Breast epithelium (tissue), 4 donors: Measurements from ENCODE around the gene HASPIN. TPM values are rescaled to one million over a fixed set of nuclear protein-coding genes. Genes with fewer than 3 reads are reported as not detected.

Experiments used
- DNase-seq, 2 donors: peaks; one replicate each; pipeline ENCODE4 v3.0.0-alpha.2; 2019; ENCODE audit warnings: low spot score in 2 of 2
- H3K27ac ChIP-seq, 2 donors: fragments of 200-600 bp; sonication (generic) in 1 of 2; one replicate each; pipeline ENCODE4 v1.5.1; 2016 to 2019; ENCODE audit warnings: mild to moderate bottlenecking in 1 of 2
- H3K27me3 ChIP-seq, 2 donors: fragments of 200-600 bp; sonication (generic) in 1 of 2; one replicate each; pipeline versions ENCODE4 v1.5.1 to v1.6.0; 2017 to 2019; ENCODE audit warnings: control low read depth in 1 of 2, mild to moderate bottlenecking in 1 of 2
- H3K36me3 ChIP-seq: fragments of 200-600 bp; one replicate; pipeline ENCODE4 v1.5.1; 2019
- H3K4me1 ChIP-seq, 2 donors: fragments of 200-600 bp; sonication (generic); one replicate each; pipeline ENCODE4 v1.5.1; 2016 to 2019; ENCODE audit warnings: control low read depth in 1 of 2
- H3K4me3 ChIP-seq, 3 donors: fragments of 200-600 bp; sonication (generic); 1 replicate in 2 of 3; 2 replicates in 1 of 3; pipeline ENCODE4 v1.5.1; 2016 to 2019; ENCODE audit warnings: mild to moderate bottlenecking in 3 of 3, moderate library complexity in 2 of 3
- H3K9me3 ChIP-seq, 2 donors: fragments of 200-600 bp; sonication (generic) in 1 of 2; one replicate each; pipeline ENCODE4 v1.5.1; 2016 to 2019; ENCODE audit warnings: control low read depth in 1 of 2
- CTCF ChIP-seq, 3 donors: fragments of 450-650 bp; IDR thresholded peaks; one replicate each; pipeline ENCODE4 v1.5.1; 2016 to 2017; ENCODE audit warnings: antibody characterized with exemption in 3 of 3, mild to moderate bottlenecking in 3 of 3, moderate library complexity in 3 of 3
- POLR2A ChIP-seq: fragments of 450-650 bp; IDR thresholded peaks from one replicate; pipeline ENCODE4 v1.6.1; 2016; ENCODE audit warnings: antibody characterized with exemption, mild to moderate bottlenecking, moderate library complexity
- POLR2AphosphoS5 ChIP-seq, 3 donors: sonication (generic); formaldehyde crosslinking; IDR thresholded peaks; one replicate each; pipeline ENCODE4 v1.6.1; 2017; ENCODE audit warnings: antibody characterized with exemption in 3 of 3
- intact Hi-C: fragments of 100-400 bp; cut with DNase I; formaldehyde crosslinking; loops from one replicate; pipeline ENCODE4 v1.15.1; 2023; ENCODE audit warnings: low total_unique reads
- total RNA-seq, 3 donors: library from RNA; depleted of rRNA; stranded (reverse); fragments of >200 nt; gene quantifications; one replicate each; pipeline ENCODE4 v1.1.0, GENCODE V29; 2016

Gene HASPIN
- total RNA-seq, 3 donors from 2014 or later, result 0.29 to 0.48 (median 0.33) TPM

GRCh38 chr17:3762922-3763776 lies 39.4 kb downstream of the HASPIN start:
- DNase-seq, result no peak
- no peak overlapping the region for H3K4me3 ChIP-seq
- H3K36me3 ChIP-seq, result no peaks in the 10 kb centered on the region
- H3K9me3 ChIP-seq, result peaks cover 5 to 11% of the 10 kb centered on the region in 2 donors
- intact Hi-C loops, result loop anchor here (5.0 kb wide), 1 partner anchor 744 kb away; no protein-coding TSS in a partner anchor
- TF ChIP-seq CTCF (IDR thresholded peaks at IDR 0.05) (no peak), POLR2A (no peak), POLR2AphosphoS5 (IDR thresholded peaks at IDR 0.05) (no peak)
- H3K4me1 ChIP-seq, result no peaks in the 10 kb centered on the region
- peaks cover 0 to 9% of the 10 kb centered on the region in 2 donors for H3K27me3 ChIP-seq
- H3K27ac ChIP-seq, result no peak overlapping the region

GRCh38 chr17:3763777-3764170 lies 40.1 kb downstream of the HASPIN start:
- H3K36me3 ChIP-seq, result no peaks in the 10 kb centered on the region
- H3K4me1 ChIP-seq, result no peaks in the 10 kb centered on the region
- H3K4me3 ChIP-seq, result no peak overlapping the region
- no peak for DNase-seq
- H3K27ac ChIP-seq, result no peak overlapping the region
- TF ChIP-seq POLR2A (no peak), CTCF (IDR thresholded peaks at IDR 0.05) (no peak), POLR2AphosphoS5 (IDR thresholded peaks at IDR 0.05) (no peak)
- peaks cover 0 to 9% of the 10 kb centered on the region in 2 donors for H3K27me3 ChIP-seq
- H3K9me3 ChIP-seq, result peaks cover 5 to 11% of the 10 kb centered on the region in 2 donors
- intact Hi-C loops, result loop anchor here (5.0 kb wide), 1 partner anchor 744 kb away; no protein-coding TSS in a partner anchor

GRCh38 chr17:3765981-3766380 lies 42.3 kb downstream of the HASPIN start:
- Histone ChIP-seq H3K27me3 (peaks cover 0 to 9% of the 10 kb centered on the region in 2 donors), H3K27ac (no peak overlapping the region), H3K9me3 (no peaks in the 10 kb centered on the region), H3K36me3 (no peaks in the 10 kb centered on the region), H3K4me1 (no peaks in the 10 kb centered on the region), H3K4me3 (no peak overlapping the region)
- intact Hi-C loops, result no loop called here
- DNase-seq, result no peak
- no peak for TF ChIP-seq POLR2AphosphoS5 (IDR thresholded peaks at IDR 0.05)
- TF ChIP-seq POLR2A, result no peak
- TF ChIP-seq CTCF (IDR thresholded peaks at IDR 0.05), result no peak

GRCh38 chr17:3766779-3767178 lies 43.1 kb downstream of the HASPIN start:
- peaks cover 0 to 9% of the 10 kb centered on the region in 2 donors for H3K27me3 ChIP-seq
- intact Hi-C loops, result no loop called here
- no peak for DNase-seq
- no peaks in the 10 kb centered on the region for H3K9me3 ChIP-seq
- H3K36me3 ChIP-seq, result no peaks in the 10 kb centered on the region
- no peaks in the 10 kb centered on the region for H3K4me1 ChIP-seq
- no peak overlapping the region for H3K4me3 ChIP-seq
- H3K27ac ChIP-seq, result no peak overlapping the region
- TF ChIP-seq POLR2AphosphoS5 (IDR thresholded peaks at IDR 0.05) (no peak), CTCF (IDR thresholded peaks at IDR 0.05) (no peak), POLR2A (no peak)

- Histone ChIP-seq H3K27ac (no peak overlapping the region), H3K9me3 (no peaks in the 10 kb centered on the region), H3K4me1 (no peaks in the 10 kb centered on the region), H3K27me3 (peaks cover 0 to 8% of the 10 kb centered on the region in 2 donors), H3K36me3 (no peaks in the 10 kb centered on the region), H3K4me3 (no peak overlapping the region)
- intact Hi-C loops, result no loop called here
- DNase-seq, result no peak
- no peak for TF ChIP-seq POLR2AphosphoS5 (IDR thresholded peaks at IDR 0.05)
- TF ChIP-seq POLR2A, result no peak
- no peak for TF ChIP-seq CTCF (IDR thresholded peaks at IDR 0.05)
Observed at GRCh38 chr17:3768341-3768740, 44.6 kb downstream of the HASPIN start.
